GM13976 (cell line): Measurements from ENCODE around the gene PTPN6.

Source experiments
- DNase-seq: peaks from one replicate; pipeline ENCODE4 v3.0.0; 2012; ENCODE audit warnings: low spot score
- CTCF ChIP-seq: IDR thresholded peaks from 2 replicates; pipeline ENCODE4 v1.5.1; 2012; ENCODE audit warnings: borderline replicate concordance, mild to moderate bottlenecking; ENCODE audit not compliant: insufficient read depth; ENCODE audit errors: extremely low read depth, missing control alignments, control extremely low read depth
- in situ Hi-C: fragments of 300-500 bp; cut with MboI; formaldehyde crosslinking; loops from one replicate; pipeline ENCODE4 v1.12.0; 2022; ENCODE audit warnings: low sequenced_read_pairs, mixed read lengths, inconsistent platforms; ENCODE audit not compliant: unreplicated experiment

PTPN6 gene

GRCh38 chr12:6951551-6952120 is 480 bp downstream of the PTPN6 start:
- in situ Hi-C loops = no loop called here
- TF ChIP-seq CTCF = no peak
- DNase-seq = peak; percentile 28

- TF ChIP-seq CTCF = no peak
- DNase-seq = no peak
- in situ Hi-C loops = no loop called here
Observed at GRCh38 chr12:6952121-6952862, 1.1 kb downstream of the PTPN6 start.

- DNase-seq = no peak
- TF ChIP-seq CTCF = no peak
- in situ Hi-C loops = no loop called here
Observed at GRCh38 chr12:6952863-6953441, 1.8 kb downstream of the PTPN6 start.

GRCh38 chr12:6953442-6954315 is 2.5 kb downstream of the PTPN6 start:
- in situ Hi-C loops = no loop called here
- no peak for TF ChIP-seq CTCF
- DNase-seq = peak; percentile 84

- no peak for TF ChIP-seq CTCF
- no peak for DNase-seq
- in situ Hi-C loops = no loop called here
Observed at GRCh38 chr12:6954316-6955107, 3.4 kb downstream of the PTPN6 start.
